ENCODE data around the gene GART.

DNA sequence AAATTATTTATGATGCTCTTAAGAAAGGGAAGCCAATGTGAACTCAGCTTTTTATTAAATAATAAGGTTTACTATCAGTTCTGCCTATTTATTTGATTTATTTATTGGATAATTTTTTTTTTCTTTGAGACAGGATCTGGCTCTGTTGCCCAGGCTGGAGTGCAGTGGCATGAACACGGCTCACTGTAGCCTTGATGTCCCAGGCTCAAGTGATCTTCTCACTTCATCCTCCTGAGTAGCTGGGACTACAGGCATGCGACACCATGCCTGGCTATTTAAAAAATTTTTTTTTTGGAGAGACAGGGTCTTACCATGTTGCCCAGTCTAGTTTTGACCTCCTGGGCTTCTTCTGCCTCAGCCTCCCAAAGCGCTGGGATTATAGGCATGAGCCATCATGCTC is 29.4 kb downstream of the GART start:
- TF ChIP-seq POLR2AphosphoS5 (IDR thresholded peaks at IDR 0.05; ENCODE audit: low read depth, low read length): no peak
- TF ChIP-seq POLR2A (IDR thresholded peaks at IDR 0.05; ENCODE audit: low read depth, low read length): no peak
- no peak for TF ChIP-seq TAF1 (IDR thresholded peaks at IDR 0.05; ENCODE audit: borderline replicate concordance, low read depth, low read length)
